RWPE1 (cell line): ENCODE data around the gene FYCO1.

ENCODE experiments used
- CTCF ChIA-PET: fragments of 350-600 bp; sonication (Branson Sonifier 250); formaldehyde crosslinking; extraction: SDS; loops from one replicate; lab custom pipeline; 2021; lab: Yijun Ruan, JAX
- POLR2A ChIA-PET: fragments of 400-600 bp; formaldehyde crosslinking; extraction: SDS; loops from one replicate; lab custom pipeline; 2020; ENCODE audit warnings: antibody characterized with exemption; ENCODE audit not compliant: low non-redundant PET; lab: Yijun Ruan, JAX
- DNase-seq: peaks from one replicate; pipeline ENCODE4 v3.0.0; 2012; ENCODE audit warnings: low spot score
- H3K27ac ChIP-seq: fragments of 450-650 bp; 2 replicates; pipeline ENCODE4 v1.5.1; 2017
- CTCF ChIP-seq: fragments of 450-650 bp; conservative IDR thresholded peaks from 2 replicates; pipeline ENCODE4 v1.5.1; 2017; ENCODE audit warnings: low read depth, mild to moderate bottlenecking

Gene FYCO1

DNA sequence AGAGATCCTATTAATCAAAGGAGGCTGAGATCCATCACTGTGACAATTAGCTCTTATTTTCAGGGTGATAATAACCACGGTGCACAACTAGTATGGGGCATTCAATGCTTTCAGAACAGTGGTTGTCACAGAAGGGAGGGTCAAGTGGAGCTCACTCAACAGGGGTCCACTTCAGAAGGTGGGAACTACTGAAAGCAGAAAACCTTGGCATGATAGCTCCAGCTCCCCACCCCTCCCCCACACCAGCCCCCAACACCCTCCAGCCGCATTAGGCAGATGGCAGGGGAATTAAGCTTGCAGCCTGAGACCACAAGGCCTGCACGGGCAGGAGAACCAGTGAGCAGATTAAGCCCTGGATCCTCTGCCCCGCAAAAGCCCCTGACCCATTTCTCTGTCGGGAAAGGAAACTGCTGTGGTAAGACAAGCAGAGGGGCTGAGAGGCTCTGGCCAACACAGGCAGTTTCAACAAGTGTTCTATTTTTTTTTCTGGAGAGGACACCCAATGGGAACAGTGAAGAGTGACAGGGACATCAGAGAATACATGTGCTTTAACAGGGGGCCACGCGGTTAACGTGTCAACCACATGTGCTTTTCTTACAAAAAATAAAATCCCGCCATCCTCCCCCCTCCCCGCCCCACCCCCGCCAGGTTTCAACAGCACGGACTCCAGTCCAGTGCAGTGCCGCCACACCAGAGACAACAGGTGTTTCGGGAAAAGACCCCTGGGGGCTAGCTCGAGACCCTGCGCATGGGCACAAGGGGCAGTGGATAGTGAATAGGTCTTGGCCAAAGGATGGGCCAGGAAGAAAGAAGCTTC lies 997 bp downstream of the FYCO1 start:
- CTCF ChIA-PET, result interaction anchor here (0.8 to 1.3 kb wide), 3 partner anchors 11 to 65 kb away, joined by 3 read pairs; no protein-coding TSS in a partner anchor
- POLR2A ChIA-PET, result no interaction called here
- H3K27ac ChIP-seq, result peak overlapping the region; percentile 45; the same call in 1 of the 2 replicates
- TF ChIP-seq CTCF, result no peak
- DNase-seq, result peak; percentile 6

DNA sequence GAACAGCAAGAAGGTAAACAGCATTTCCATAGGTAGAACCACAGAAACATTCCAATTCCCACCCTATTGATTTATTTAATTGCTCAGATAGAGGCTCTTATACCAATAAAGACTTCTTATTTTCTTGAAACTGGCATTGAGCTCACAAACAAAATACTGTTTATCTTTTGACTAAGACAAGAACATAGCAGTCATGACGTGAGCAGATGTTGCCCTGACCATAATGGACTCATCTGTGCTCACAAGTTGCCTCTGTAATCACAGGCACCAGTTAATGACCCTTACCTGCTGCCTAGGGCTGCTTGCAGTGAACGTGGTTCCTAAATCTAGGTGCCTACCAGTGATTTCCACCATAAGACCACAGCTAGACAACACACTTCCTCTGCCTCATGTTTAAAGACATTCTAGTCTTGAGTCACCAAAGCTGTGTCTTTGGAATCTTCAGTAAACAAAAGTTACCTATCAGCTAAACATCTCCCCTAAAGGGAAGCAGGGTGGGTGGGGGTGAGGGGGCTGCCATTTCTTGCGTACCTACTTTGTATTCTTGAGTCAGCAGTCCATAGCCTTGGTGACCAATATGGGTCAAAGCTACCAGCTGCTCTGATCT lies 2.1 kb downstream of the FYCO1 start:
- TF ChIP-seq CTCF, result no peak
- ChIA-PET CTCF (interaction anchor here (0.8 to 1.3 kb wide), 2 partner anchors 55 to 64 kb away, joined by 3 read pairs; no protein-coding TSS in a partner anchor), POLR2A (no interaction called here)
- H3K27ac ChIP-seq, result no peak overlapping the region
- DNase-seq, result no peak

GRCh38 chr3:45992821-45993221 lies 2.8 kb downstream of the FYCO1 start:
- no peak overlapping the region for H3K27ac ChIP-seq
- no peak for DNase-seq
- no peak for TF ChIP-seq CTCF
- POLR2A ChIA-PET, result no interaction called here
- CTCF ChIA-PET, result no interaction called here

- no peak overlapping the region for H3K27ac ChIP-seq
- ChIA-PET CTCF (interaction anchor here (0.7 kb wide), 1 partner anchor 84 kb away, joined by 3 read pairs; no protein-coding TSS in a partner anchor), POLR2A (no interaction called here)
- no peak for TF ChIP-seq CTCF
- no peak for DNase-seq
These were observed 3.4 kb downstream of the FYCO1 start for GRCh38 chr3:45992133-45992729.

GRCh38 chr3:45991341-45991740 lies 4.3 kb downstream of the FYCO1 start:
- CTCF ChIA-PET, result interaction anchor here (0.6 to 0.9 kb wide), 2 partner anchors 12 to 133 kb away, joined by 3 to 4 read pairs; no protein-coding TSS in a partner anchor
- POLR2A ChIA-PET, result no interaction called here
- DNase-seq, result no peak
- no peak overlapping the region for H3K27ac ChIP-seq
- TF ChIP-seq CTCF, result no peak

DNA sequence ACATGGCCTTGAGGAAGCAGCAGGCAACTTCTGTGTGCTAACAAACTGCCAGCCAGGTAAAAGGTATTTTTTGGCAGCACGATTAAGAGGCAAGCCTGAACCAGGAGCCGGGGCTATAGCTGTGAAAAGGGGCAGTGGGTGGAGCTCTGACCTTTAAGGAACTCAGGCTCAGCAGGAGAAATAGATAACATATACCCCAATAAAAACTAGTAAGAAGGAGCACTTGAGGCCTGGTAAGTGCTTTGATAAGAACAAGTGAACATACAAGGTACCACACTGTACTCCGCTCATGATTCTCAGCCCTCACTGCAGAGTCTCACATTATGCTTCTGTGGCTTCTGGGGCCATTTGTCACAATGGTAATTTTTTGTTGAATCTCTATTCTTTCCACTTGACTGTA lies 5.4 kb downstream of the FYCO1 start:
- ChIA-PET CTCF (no interaction called here), POLR2A (no interaction called here)
- no peak for DNase-seq
- TF ChIP-seq CTCF, result no peak
- no peak overlapping the region for H3K27ac ChIP-seq
